GM19351 (cell line): ENCODE data around the gene POLR3K.

ENCODE experiments used
- ATAC-seq: cut with Tn5 transposase; IDR thresholded peaks from one replicate; pipeline ENCODE4 v1.9.1; 2021; ENCODE audit warnings: mild to moderate bottlenecking, moderate library complexity; ENCODE audit not compliant: unreplicated experiment

POLR3K gene

DNA sequence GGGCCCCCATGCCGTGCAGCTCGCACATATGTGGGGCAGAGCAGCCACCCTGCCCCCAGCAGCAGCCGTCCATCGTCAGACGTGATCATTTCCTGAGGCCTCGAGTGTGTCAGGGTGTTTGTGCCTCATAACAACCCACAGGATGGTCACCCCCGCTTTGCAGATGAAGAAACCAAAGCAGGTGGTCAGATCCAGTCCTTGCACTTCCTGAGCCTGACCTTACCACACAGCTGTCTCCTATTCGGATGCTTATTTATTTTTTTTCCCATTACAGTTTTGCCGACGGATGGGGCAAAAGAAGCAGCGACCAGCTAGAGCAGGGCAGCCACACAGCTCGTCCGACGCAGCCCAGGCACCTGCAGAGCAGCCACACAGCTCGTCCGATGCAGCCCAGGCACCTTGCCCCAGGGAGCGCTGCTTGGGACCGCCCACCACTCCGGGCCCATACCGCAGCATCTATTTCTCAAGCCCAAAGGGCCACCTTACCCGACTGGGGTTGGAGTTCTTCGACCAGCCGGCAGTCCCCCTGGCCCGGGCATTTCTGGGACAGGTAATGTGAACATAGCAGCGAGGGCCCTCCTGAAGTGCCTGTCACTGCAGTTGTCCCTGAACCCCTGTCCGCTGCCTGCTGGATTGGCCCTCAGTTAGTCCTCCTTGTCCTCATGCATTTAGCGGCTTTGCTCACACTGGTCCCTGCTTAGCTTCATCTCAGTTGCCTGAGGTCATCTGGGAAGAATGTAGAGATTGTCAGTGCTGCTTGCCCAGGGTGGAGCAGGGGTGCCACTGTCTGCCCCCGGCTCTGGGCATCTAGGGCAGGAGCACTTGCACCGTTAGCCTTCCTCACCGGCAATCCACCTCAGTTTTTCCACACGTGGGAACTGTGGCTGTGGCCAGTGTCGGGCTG lies 26.0 kb upstream of the POLR3K start:
- ATAC-seq, result no peak

DNA sequence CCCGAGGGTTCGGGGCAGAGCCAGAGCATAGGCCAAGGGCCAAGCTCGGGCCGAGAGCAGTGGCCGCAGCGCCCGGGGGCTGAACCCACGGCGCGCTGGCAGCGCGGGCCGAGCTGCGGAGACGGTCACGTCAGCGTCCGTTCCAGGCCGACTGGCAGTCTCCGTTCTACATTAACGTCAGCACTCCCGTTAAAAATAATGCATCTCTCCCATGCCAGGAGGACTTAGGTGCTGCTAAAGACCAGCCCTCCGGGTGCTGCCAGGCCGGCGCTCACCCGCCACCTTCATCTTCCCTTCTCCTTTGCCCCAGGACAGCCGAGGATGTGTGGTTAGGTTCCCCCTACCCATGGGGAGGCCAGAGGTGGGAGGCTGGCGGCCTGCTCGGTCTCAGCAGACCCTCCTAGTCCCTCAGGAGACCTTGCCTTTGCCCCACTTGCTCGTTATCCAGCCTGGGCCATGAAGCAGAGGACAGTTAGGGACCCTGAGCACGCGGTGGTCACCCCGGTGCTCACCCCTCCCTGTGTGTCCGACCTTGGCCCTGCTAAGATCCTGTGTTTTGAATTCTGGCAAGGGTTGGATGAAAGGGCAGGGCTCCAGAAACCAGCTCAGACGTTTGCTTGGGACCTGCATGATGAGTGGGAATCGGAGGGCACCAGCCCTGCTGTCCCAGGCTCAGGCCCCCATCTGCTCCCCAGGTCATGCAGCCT lies 25.2 kb upstream of the POLR3K start:
- ATAC-seq, result peak; percentile 17

DNA sequence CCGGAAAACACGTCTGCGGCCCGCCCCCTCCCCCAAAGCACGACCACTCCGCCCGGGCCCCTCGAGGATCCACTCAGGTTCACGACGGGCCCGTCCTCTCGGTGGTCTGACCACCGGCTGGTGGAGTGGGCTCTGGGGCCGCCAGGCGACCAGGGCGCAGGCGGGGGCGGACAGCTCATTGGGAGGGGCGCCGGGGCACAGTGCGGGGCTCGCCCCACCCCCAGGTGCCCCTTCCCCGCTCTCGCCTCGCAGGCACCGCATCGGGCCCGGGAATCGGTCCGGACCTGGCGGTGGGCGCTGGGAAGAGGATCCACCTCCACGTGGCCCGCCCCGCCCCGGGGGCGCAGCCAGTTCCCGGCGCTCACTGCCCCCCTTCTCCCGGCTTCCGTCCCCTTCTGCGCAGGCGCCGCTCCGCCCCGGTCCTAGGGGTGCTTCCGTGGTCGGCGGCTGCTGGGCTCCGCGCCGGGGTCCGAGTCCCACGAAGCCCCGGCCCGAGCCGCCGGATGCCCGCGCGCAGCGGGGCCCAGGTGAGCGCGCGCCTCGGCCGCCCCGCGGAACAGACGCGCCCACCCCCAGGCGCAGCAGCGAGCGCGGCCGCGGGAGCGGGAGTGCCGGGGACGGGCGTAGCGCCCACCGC lies 24.5 kb upstream of the POLR3K start, which contains the start of gene MPG:
Gene MPG (plus strand): TSS at position 419 of the 637 bp plus-strand sequence. CDS start 85 bp downstream, at position 504.
- peak; percentile 74 for ATAC-seq

DNA sequence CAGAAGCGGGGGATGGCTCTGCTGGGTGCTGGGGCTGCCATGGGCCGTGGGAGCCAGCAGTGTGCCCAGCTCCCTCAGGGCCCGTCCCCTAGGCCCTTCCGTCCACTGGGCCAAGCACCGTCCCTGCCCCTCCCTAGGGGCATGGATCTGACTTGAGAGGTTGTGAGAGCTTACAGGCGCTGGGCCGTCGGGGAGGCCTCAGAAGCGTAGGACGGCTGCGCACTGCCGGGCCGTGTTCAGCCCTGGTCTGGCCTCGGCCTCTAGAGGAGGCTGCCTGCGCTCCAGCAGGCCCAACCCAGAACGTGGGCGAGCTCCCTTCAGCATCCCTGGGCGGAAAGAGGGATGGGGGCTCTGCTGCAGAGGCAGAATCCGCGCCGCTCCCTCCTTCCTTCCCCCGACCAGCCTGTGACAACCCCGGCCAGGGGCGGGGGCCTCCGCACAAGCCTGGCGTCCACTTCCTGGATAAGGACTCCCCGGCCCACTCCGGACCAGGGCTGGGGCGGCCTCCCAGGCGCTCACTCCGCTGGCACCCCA lies 23.9 kb upstream of the POLR3K start:
- ATAC-seq, result peak; percentile 39

DNA sequence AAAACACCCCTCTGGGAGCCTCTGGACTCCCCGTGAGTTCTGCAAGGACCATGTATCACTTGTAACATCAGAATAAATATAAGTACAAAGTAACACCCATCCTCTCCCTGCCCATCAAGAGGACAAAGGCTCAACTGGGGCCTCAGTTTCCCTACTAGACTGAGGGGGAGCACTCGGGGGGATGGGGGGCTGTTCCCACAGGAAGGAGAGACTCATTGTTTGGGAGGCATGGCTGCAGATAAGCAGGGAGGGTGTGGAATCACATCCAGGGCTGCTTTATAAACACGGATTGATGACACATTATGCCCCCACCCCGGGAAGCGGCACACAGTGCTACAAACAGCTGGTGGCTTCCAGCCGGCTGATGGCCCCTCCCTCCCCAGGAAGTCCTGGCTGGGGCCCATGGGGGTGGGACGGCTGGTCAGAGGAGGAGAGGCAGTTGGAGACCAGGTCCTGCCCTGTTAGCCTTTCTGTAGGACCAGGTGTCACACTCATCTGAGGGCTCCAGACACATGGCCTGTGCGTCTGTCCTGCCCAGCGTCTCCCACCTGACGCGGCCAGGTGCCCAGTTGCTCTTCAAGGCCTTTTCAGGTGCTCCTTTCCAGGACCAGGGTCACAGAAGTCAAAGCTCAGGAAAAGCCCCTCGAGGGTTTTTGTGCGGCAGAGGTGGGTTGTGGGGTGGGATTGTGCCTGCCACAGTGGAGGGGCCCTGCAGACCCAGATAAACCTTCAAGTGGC lies 23.3 kb upstream of the POLR3K start:
- ATAC-seq, result no peak

DNA sequence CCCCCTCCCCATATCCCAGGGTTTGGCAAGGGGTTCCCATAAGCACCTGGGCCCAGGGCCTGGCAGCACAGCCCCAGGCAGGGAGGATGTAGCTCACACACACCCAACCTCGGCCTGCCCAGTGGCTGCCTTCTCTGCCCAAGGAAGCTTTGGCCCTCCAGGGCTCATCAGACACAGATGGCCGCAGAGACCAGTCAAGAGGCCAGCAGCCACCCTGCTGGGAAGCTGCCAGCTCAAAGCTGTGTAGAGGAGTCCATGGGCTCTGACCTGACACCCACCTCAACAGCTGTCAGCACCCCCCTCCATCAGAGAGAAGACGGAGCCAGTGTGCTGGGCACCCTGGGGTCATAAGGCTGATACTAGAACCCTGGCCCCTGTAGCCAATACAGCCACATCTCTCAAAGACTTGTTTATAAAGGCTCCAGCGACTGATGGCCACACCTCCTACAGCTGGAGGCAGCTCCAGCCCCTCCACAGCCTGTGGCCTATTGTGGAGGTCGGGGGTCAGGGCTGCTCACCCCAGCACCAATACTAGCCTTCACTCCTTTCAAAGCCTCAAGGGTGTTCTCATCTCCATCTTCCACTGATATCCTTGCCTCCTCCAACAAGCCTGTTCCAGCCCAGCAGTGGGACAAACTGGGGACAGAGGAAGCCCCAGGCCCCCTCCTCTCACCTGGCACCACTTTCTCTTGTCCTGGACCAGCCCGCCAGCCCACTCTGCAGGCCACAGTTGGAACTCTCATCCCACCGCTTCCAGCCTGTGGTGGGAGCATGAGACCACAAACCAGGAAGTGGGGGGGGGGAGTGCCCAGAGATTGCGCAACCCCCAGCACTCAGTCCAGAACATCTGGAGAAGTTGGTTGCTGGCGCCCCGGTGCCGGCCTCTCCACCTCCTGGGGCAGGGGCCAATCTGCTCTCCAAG lies 22.4 kb upstream of the POLR3K start:
- ATAC-seq, result no peak

DNA sequence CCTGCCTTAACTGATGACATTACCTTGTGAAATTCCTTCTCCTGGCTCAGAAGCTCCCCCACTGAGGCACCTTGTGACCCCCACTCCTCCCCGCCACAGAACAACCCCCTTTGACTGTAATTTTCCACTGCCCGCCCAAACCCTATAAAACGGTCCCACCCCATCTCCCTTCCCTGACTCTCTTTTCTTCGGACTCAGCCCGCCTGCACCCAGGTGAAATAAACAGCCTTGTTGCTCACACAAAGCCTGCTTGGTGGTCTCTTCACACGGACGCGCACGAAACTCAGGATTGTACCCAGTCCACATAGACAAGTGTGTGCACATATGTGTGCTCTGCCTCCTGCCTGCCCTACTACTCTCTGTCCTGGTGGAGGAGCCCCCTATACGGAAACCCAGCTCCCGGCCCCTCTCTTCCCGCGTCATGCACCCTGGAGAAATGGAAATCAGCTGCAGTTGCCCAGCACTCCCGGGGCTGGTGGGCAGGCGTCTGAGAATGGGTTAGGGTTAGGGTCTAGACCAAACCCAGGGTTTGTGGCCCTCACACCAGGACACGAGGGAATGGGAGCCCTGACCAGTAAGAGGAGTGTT lies 21.4 kb upstream of the POLR3K start:
- no peak for ATAC-seq

DNA sequence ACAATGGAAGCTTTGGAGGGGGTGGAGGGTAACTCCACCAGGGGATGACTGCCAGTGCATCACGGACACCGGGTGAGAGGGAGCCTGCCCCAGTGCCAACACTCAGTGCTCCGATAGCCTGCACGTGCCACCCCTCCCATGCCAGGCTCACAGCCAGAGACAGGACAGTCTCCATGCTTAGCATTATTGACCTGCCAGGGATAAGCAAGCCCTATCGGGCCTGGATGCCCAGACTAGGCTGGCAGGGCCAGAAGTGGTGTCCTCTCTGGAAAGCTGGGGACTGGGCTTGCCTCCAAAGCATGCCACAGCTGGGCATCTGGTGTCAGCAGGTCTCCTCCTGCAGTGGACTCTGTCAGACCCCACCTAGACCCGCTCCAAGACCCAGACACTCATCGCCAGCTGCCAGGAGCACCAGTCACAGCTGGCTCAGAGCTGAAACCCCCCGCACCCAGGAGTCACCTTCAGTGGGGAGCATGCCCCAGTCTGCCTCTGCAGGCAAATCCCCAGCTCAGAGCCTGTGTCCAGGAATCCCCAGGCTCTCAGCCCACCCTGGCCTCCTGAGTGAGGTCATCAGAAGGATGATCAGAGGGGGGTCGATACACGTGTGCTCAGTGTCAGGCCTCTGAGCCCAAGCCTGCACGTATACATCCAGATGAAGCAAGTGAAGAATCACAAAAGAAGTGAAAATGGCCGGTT lies 20.8 kb upstream of the POLR3K start:
- ATAC-seq, result no peak

DNA sequence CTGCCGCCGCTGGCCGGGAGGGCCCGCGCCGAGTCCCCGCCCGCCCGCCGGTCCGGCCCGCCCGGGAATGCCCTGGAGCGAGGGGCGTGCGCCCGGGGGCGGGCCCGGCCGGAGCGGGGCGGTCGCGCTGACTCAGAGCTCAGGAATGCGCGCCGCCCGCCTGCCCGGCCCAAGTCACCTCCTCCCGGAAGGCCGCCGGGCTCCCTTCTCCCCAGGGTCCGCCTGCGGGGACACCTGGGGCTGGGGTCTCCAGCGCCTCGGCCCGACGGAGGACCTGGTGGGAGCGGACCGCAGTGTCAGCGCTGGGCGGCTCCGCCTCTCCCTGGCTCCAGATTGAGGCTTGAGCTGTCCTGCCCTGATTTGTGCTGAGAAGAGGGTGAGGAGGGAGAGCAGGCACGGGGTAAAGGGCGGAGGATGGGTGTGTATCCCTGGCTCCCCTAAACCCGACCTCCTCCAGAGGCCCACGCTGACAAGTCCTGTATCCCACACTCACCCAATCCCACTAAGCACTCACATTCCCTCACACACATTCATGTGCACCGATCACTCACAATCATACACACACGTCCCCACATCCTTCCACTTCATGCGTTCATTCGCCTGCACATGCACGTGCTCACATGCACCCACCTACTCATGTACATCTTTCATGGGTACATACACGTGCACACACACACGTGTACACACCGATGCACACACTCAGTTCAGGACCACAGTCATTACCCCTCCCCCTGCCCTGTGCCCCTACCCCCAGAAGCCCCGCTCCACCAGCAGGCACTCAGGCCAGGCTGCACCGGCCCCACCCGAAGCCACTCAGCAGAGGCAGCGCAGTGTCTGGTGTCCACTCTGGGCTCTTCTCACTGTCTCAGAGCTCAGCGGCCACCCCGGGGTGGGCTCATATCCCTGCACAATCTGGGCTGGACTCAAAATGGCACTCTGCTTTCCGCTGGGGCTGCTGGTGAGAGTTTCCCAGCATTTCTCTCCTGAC lies 19.4 kb upstream of the POLR3K start, which contains the start of gene RHBDF1:
Gene RHBDF1 (minus strand): TSS at position 71 of the 988 bp plus-strand sequence. CDS start 7,616 bp downstream, outside the sequence.
- no peak for ATAC-seq

DNA sequence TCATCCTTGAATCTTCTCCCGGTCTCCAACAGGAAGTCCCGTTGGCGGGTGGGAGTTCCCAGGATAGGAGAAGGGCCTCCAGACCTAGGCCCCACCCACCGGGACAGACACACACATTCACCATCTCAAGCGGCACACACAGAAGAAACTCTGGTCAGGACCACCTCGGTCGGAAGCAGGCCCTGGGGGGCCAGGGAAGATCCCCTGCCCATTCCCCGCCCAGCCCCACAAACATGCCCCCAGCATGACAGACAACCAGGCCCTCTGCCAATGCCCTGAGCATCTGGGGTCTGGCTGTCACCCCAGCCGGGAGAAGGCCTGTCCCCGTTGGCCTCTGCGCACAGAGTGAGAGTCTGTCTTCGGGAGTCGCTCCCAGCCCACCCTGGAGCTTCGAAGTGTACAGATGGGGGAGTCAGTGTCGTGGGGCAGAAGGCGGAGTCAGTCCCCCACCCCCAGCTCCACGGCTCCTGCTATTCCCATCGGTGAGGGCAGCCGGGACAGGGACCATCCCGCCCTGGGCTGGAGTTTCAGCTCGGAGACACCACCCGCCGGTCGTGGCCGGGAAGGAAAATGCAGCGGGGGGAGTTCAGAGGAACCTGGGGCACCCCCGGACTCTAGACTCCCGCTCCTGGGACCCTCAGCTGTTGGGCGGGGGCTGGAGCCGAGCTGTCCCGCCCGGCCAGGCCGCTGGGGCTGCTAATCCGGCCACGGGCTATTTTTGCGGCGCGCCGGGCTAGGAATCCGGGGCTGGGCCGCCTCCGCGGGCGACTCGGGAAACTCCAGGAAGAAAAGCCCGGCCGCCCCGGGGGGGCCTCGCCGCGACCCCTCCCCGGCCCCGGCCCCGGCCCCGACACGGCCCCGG lies 18.4 kb upstream of the POLR3K start:
- no peak for ATAC-seq

DNA sequence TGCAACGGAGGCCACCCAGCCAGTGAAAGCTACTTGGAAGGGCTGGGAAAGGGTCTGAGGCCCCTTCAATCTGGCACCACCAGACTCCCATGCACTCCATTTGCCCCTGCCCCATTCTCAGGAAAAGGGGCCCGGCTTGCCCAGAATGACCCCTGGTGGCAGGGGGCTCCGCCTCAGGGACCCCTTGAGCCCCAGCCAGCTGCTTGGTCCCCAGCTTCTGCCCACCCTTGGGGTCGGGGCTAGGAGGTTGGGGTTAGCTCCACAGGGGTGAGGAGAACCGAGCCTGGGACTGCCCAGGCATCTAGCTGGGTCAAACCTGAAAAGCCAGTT lies 17.8 kb upstream of the POLR3K start:
- no peak for ATAC-seq

DNA sequence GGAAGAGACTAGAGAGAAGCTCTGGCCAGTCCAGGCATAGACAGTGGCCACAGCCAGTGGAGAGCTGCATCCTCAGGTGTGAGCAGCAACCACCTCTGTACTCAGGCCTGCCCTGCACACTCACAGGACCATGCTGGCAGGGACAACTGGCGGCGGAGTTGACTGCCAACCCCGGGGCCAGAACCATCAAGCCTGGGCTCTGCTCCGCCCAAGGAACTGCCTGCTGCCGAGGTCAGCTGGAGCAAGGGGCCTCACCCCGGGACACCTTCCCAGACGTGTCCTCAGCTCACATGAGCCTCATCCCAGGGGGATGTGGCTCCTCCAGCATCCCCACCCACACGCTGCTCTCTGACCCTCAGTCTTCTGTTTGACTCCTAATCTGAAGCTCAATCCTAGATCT lies 15.8 kb upstream of the POLR3K start:
- ATAC-seq, result no peak

DNA sequence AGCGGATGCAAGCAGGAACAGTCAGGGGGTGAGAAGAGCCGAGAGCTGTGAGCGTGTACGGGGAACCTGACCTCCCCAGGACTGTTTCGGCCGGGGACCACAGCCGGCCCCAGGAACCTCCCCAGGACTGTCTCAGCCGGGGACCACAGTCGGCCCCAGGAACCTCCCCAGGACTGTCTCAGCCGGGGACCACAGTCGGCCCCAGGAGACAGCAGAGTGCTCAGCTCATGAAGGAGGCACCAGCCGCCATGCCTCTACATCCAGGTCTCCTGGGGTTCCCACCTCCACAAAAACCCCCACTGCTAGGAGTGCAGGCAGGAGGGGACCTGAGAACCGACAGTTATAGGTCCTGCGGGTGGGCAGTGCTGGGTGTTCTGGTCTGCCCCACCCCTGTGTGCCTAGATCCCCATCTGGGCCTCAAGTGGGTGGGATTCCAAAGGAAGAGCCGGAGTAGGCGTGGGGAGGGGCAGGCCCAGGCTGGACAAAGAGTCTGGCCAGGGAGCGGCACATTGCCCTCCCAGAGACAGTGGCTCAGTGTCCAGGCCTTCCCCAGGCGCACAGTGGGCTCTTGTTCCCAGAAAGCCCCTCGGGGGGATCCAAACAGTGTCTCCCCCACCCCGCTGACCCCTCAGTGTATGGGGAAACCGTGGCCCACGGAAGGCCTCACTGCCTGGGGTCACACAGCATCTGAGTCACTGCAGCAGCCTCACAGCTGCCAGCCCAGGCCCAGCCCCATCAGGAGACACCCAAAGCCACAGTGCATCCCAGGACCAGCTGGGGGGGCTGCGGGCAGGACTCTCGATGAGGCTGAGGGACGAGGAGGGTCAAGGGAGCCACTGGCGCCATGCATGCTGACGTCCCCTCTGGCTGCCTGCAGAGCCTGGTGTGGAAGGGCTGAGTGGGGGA lies 14.7 kb upstream of the POLR3K start:
- no peak for ATAC-seq

DNA sequence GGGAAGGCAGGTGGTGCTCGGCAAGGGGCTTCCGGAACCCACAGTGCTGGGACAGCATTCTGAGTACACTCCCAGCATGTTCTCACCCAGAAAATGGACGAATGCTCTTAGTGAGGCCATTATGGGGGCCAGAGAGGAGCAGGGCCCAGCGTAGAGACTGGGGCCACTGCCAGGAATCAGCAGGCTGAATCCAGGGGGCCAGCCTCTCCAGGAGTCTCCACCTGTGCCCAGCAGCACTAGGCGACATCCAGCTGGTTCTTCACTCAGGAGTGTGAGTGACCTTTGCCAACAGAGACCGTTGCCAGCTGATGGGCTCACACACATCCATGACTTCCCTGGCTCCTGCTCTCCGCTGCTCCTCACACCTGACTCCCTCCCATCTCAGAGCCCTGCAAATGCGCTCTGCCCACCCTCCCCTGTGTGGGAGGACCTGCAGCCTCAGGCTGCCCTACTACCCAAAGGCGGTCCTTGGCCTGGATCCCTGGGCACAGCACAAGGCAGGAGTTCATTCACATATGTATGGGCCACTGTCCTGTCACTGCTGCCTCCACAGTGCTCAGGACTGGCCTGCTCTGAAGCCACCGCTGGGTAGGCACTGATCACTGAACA lies 13.9 kb upstream of the POLR3K start:
- no peak for ATAC-seq
